CD4-positive, alpha-beta T cell (primary cell): ENCODE data around the gene PLPPR3. TPM values are rescaled to one million over a fixed set of nuclear protein-coding genes. Genes with fewer than 3 reads are reported as not detected.

Experiments
- ATAC-seq: fragments of 200-7000 bp; cut with Tn5 transposase; one replicate; pipeline ENCODE4 v1.10.0; 2022; ENCODE audit warnings: mild to moderate bottlenecking; ENCODE audit not compliant: poor library complexity
- CTCF ChIA-PET: fragments of 350-600 bp; sonication (Branson Sonifier 250); formaldehyde crosslinking; loops from one replicate; lab custom pipeline; 2021; ENCODE audit warnings: antibody characterized with exemption, inconsistent platforms; lab: Charles Lee
- POLR2A ChIA-PET: fragments of 350-600 bp; sonication (Branson Sonifier 250); formaldehyde crosslinking; loops from one replicate; lab custom pipeline; 2021; ENCODE audit warnings: antibody characterized with exemption, inconsistent platforms; lab: Charles Lee
- DNase-seq, 14 experiments: peaks; one replicate each; pipeline ENCODE4 v3.0.0-alpha.2; 2013 to 2020; ENCODE audit warnings: mixed read lengths in 2 of 14
- H3K27ac ChIP-seq, 2 donors: one replicate each; pipeline versions ENCODE4 v1.5.1 to v1.7.0; 2013; ENCODE audit warnings: low read length in 2 of 2, low read depth in 1 of 2, mild to moderate bottlenecking in 1 of 2
- H3K27me3 ChIP-seq, 2 experiments: 1 replicate in 1 of 2; 2 replicates in 1 of 2; pipeline versions ENCODE4 v1.6.1 to v1.7.0; 2013; ENCODE audit warnings: low read length in 2 of 2, control low read depth in 1 of 2, mild to moderate bottlenecking in 1 of 2, moderate library complexity in 1 of 2; ENCODE audit not compliant: insufficient read depth in 2 of 2, control insufficient read depth in 1 of 2
- H3K36me3 ChIP-seq: one replicate; pipeline ENCODE4 v1.6.1; 2013; ENCODE audit warnings: low read length, control low read depth; ENCODE audit not compliant: insufficient read depth
- H3K4me1 ChIP-seq: one replicate; pipeline ENCODE4 v1.6.1; 2013; ENCODE audit warnings: low read length, control low read depth; ENCODE audit not compliant: insufficient read depth
- H3K4me3 ChIP-seq: one replicate; pipeline ENCODE4 v1.5.1; 2013; ENCODE audit warnings: mild to moderate bottlenecking, low read length, moderate library complexity
- H3K9me3 ChIP-seq, 2 experiments: 1 replicate in 1 of 2; 2 replicates in 1 of 2; pipeline versions ENCODE4 v1.6.1 to v1.7.0; 2013; ENCODE audit warnings: low read length in 2 of 2, mild to moderate bottlenecking in 2 of 2, control low read depth in 1 of 2, moderate library complexity in 1 of 2; ENCODE audit not compliant: control insufficient read depth in 1 of 2, insufficient read depth in 1 of 2
- H3K27ac Mint-ChIP-seq: one replicate; pipeline ENCODE4 v1.8.0; 2020; ENCODE audit warnings: mixed read lengths
- H3K27me3 Mint-ChIP-seq: one replicate; pipeline ENCODE4 v1.8.0; 2021; ENCODE audit warnings: mixed read lengths
- H3K36me3 Mint-ChIP-seq: one replicate; pipeline ENCODE4 v1.8.0; 2021; ENCODE audit warnings: low read depth, mixed read lengths
- H3K4me1 Mint-ChIP-seq: one replicate; pipeline ENCODE4 v1.8.0; 2021; ENCODE audit warnings: low read depth, mixed read lengths
- H3K4me3 Mint-ChIP-seq: one replicate; pipeline ENCODE4 v1.8.0; 2020; ENCODE audit warnings: mild to moderate bottlenecking, mixed read lengths
- H3K9me3 Mint-ChIP-seq: one replicate; pipeline ENCODE4 v1.8.0; 2020; ENCODE audit warnings: mixed read lengths
- CTCF ChIP-seq: fragments of 200-600 bp; IDR thresholded peaks from one replicate; pipeline ENCODE4 v1.8.0; 2022; ENCODE audit warnings: antibody characterized with exemption, mild to moderate bottlenecking
- intact Hi-C, 2 experiments: fragments of 100-400 bp; cut with DNase I in 1 of 2; cut with micrococcal nuclease in 1 of 2; formaldehyde crosslinking; loops; one replicate each; pipeline versions ENCODE4 v1.15.1 to v1.9.0; 2023 to 2025; cut with DNase I, micrococcal nuclease
- total RNA-seq, 174 experiments: library from RNA in 2 of 174; stranded (reverse) in 2 of 174; gene quantifications; one replicate each; pipeline ENCODE4 v1.2.3 and lab custom pipeline; 2021 to 2026

PLPPR3 gene
- total RNA-seq, 2 experiments from 2014 or later = not detected

DNA sequence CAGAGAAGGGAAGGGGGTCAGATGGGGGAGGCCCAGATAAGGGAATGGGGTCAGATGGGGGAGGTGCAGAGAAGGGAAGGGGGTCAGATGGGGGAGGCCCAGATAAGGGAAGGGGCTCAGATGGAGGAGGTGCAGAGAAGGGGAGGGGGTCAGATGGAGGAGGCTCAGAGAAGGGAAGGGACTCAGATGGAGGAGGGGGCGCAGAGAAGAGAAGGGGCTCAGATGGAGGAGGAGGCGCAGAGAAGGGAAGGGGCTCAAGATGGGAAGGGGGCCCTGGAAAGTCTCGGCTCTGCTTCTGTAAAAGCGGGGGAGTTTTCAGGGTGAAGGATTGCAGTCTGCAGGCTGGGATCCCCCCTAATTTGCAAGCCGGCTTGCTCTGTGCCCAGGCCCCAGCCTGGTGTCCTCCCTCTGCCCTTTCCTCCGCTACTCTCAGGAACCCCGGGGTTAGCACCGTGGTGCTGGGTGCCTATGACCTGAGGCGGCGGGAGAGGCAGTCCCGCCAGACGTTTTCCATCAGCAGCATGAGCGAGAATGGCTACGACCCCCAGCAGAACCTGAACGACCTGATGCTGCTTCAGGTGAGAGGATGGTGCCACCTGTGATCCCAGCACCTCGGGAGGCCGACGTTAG lies 7.5 kb upstream of the PLPPR3 start:
- no peak for TF ChIP-seq CTCF
- Mint-ChIP-seq H3K27ac (no peak overlapping the region), H3K36me3 (no peaks in the 10 kb centered on the region), H3K9me3 (no peaks in the 10 kb centered on the region), H3K4me1 (no peaks in the 10 kb centered on the region), H3K4me3 (no peak overlapping the region), H3K27me3 (peaks cover 3% of the 10 kb centered on the region)
- CTCF ChIA-PET = no interaction called here
- Histone ChIP-seq H3K4me1 (no peaks in the 10 kb centered on the region), H3K27ac (no peak overlapping the region), H3K4me3 (no peak overlapping the region), H3K9me3 (no peaks in the 10 kb centered on the region), H3K36me3 (no peaks in the 10 kb centered on the region), H3K27me3 (peaks cover 0 to 7% of the 10 kb centered on the region in 2 experiments)
- POLR2A ChIA-PET = no interaction called here
- ATAC-seq = no peak
- intact Hi-C loops = no loop called here
- DNase-seq = no peak

DNA sequence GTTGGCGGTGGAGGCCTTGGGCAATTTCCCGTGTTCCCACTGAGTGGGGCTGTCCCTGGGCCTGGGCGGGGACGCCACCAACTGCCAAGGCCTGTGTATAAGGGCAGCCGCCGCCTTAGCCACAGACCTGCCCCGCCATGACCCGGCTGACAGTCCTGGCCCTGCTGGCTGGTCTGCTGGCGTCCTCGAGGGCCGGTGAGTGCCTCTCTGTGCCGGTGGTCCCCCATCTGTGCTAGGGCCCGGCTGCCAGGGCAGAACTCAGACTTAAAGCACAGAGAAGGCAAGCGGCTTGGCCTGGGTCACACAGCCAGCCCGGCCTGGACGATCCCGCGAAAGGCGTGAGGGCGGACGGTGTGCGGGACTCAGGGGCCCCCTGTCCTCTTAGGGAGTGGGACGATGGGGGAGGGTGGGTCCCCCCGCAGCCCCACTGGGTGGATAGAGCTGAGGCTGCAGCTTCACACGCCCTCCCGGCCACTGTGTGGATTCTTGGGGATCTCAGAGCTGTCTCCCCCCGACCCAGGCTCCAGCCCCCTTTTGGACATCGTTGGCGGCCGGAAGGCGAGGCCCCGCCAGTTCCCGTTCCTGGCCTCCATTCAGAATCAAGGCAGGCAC lies 6.1 kb upstream of the PLPPR3 start, which contains the start of gene AZU1:
Gene AZU1 (plus strand): TSS at position 128 of the 612 bp plus-strand sequence. CDS start 10 bp downstream, at position 138.
- intact Hi-C loops = no loop called here
- H3K27me3 ChIP-seq = peaks cover 8 to 16% of the 10 kb centered on the region in 2 experiments
- DNase-seq (peak in 1 of 14 experiments; percentile 40), ATAC-seq (no peak)
- no peak within 1 kb of the TSS for H3K27ac Mint-ChIP-seq
- no peak for TF ChIP-seq CTCF
- H3K36me3 Mint-ChIP-seq = no peaks in the 10 kb centered on the region
- POLR2A ChIA-PET = no interaction called here
- H3K27ac ChIP-seq = no peak within 1 kb of the TSS
- H3K36me3 ChIP-seq = no peaks in the 10 kb centered on the region
- no peaks in the 10 kb centered on the region for H3K4me1 Mint-ChIP-seq
- H3K9me3 ChIP-seq = peaks cover 0 to 4% of the 10 kb centered on the region in 2 experiments
- CTCF ChIA-PET = no interaction called here
- peaks cover 15% of the 10 kb centered on the region for H3K27me3 Mint-ChIP-seq
- H3K9me3 Mint-ChIP-seq = no peaks in the 10 kb centered on the region
- peaks cover 3% of the 10 kb centered on the region for H3K4me1 ChIP-seq
- H3K4me3 ChIP-seq = no peak within 1 kb of the TSS
- no peak within 1 kb of the TSS for H3K4me3 Mint-ChIP-seq

DNA sequence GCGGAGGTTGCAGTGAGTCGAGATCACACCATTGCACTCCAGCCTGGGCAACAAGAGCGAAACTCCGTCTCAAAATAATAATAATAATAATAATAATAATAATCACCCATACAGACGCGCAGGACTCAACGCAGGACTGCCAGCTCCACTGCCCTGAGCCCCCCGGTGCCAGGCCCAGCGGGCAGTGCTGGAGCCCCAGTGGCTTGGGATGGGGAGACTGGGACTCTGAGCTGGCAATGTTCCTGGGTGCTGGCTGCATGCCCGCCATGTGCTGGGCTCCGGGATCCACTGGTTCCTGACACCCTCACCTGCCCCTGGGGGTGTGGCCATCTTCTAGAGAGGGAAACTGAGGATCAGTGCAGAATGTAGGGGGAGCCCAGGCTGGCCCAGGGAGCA lies 5.6 kb upstream of the PLPPR3 start:
- ATAC-seq = no peak
- no peak overlapping the region for H3K4me3 Mint-ChIP-seq
- CTCF ChIA-PET = no interaction called here
- H3K27ac Mint-ChIP-seq = no peak overlapping the region
- POLR2A ChIA-PET = no interaction called here
- intact Hi-C loops = no loop called here
- H3K9me3 ChIP-seq = peaks cover 0 to 4% of the 10 kb centered on the region in 2 experiments
- no peak overlapping the region for H3K4me3 ChIP-seq
- H3K27me3 Mint-ChIP-seq = peaks cover 16% of the 10 kb centered on the region
- H3K27ac ChIP-seq = no peak overlapping the region
- H3K9me3 Mint-ChIP-seq = no peaks in the 10 kb centered on the region
- DNase-seq = no peak
- peaks cover 6% of the 10 kb centered on the region for H3K4me1 ChIP-seq
- H3K36me3 ChIP-seq = no peaks in the 10 kb centered on the region
- H3K27me3 ChIP-seq = peaks cover 11 to 16% of the 10 kb centered on the region in 2 experiments
- no peaks in the 10 kb centered on the region for H3K36me3 Mint-ChIP-seq
- no peak for TF ChIP-seq CTCF
- H3K4me1 Mint-ChIP-seq = no peaks in the 10 kb centered on the region
